K562 (cell line): Measurements from ENCODE around the gene PADI1. TPM values are rescaled to one million over a fixed set of nuclear protein-coding genes. Genes with fewer than 3 reads are reported as not detected.

ENCODE experiments used
- ATAC-seq: fragments of 200-7000 bp; cut with Tn5 transposase; 3 replicates; pipeline ENCODE4 v1.9.1; 2020; ENCODE audit warnings: moderate library complexity
- BruUV-seq: library from RNA; stranded (reverse); fragments of 400-500 nt; replicated peaks from 2 replicates; lab custom pipeline; 2021; lab: Mats Ljungman, UMichigan
- CTCF ChIA-PET: fragments of 300-600 bp; formaldehyde crosslinking; extraction: SDS; loops from one replicate; lab custom pipeline; 2021; ENCODE audit warnings: low intra/inter-chr PET ratio; lab: Yijun Ruan, JAX
- POLR2A ChIA-PET: fragments of 300-600, 350-650 bp; sonication (Branson Sonifier 250); formaldehyde crosslinking; extraction: SDS; loops from one replicate; lab custom pipeline; 2021; ENCODE audit warnings: antibody characterized with exemption, inconsistent platforms; lab: Yijun Ruan, JAX
- DNase-seq, 4 experiments: peaks; one replicate each; pipeline versions ENCODE4 v3.0.0 to v3.0.0-alpha.2; 2011 to 2018; ENCODE audit warnings: low spot score in 3 of 4, mixed read lengths in 3 of 4; ENCODE audit errors: extremely low read depth in 1 of 4
- FAIRE-seq: peaks from 2 replicates; lab custom pipeline; 2011; peaks lifted over from hg19 to GRCh38; lab: Jason Lieb, UNC
- H2AFZ ChIP-seq: 2 replicates; pipeline ENCODE4 v1.6.0; 2011; ENCODE audit warnings: low read depth, low read length, control low read depth, inconsistent platforms
- H3K27ac ChIP-seq: fragments of 200-600 bp; 3 replicates; pipeline ENCODE4 v1.8.0; 2011; ENCODE audit warnings: low read depth, mild to moderate bottlenecking, control low read depth, inconsistent platforms, low read length, moderate library complexity, mixed read lengths; ENCODE audit errors: extremely low read depth
- H3K27me3 ChIP-seq, 2 experiments: fragments of 300-600 bp in 1 of 2; 2 replicates in 1 of 2; 3 replicates in 1 of 2; pipeline versions ENCODE4 v1.6.0 to v1.8.0; 2011; ENCODE audit warnings: inconsistent platforms in 2 of 2, low read length in 2 of 2, mild to moderate bottlenecking in 1 of 2, mixed read lengths in 1 of 2, moderate library complexity in 1 of 2; ENCODE audit not compliant: control insufficient read depth in 2 of 2, insufficient read depth in 2 of 2
- H3K36me3 ChIP-seq: fragments of 300-600 bp; 3 replicates; pipeline ENCODE4 v1.8.0; 2011; ENCODE audit warnings: mild to moderate bottlenecking, low read length, inconsistent platforms; ENCODE audit not compliant: control insufficient read depth, insufficient read depth
- H3K4me1 ChIP-seq, 2 experiments: fragments of 200-600 bp in 1 of 2; replicated peaks in 1 of 2; 2 replicates in 1 of 2; 3 replicates in 1 of 2; pipeline versions ENCODE4 v1.5.1 to v1.8.0; 2011; ENCODE audit warnings: inconsistent platforms in 2 of 2, low read length in 2 of 2, mild to moderate bottlenecking in 1 of 2, mixed read lengths in 1 of 2, moderate library complexity in 1 of 2; ENCODE audit not compliant: control insufficient read depth in 2 of 2, insufficient read depth in 2 of 2
- H3K4me2 ChIP-seq: 2 replicates; pipeline ENCODE4 v1.6.1; 2011; ENCODE audit warnings: low read length, control low read depth, inconsistent platforms, mixed read lengths; ENCODE audit not compliant: insufficient read depth
- H3K4me3 ChIP-seq: fragments of 200-600 bp; sonication (generic), shearing (Covaris generic); 2 replicates; pipeline ENCODE4 v1.5.1; 2016; ENCODE audit warnings: control low read depth, inconsistent platforms
- H3K79me2 ChIP-seq: fragments of 200-600 bp; 3 replicates; pipeline ENCODE4 v1.8.0; 2011; ENCODE audit warnings: low read length, inconsistent platforms; ENCODE audit not compliant: control insufficient read depth, insufficient read depth
- H3K9ac ChIP-seq, 2 experiments: 2 replicates each; pipeline versions ENCODE4 v1.6.0 to v1.6.1; 2011; ENCODE audit warnings: low read depth in 2 of 2, low read length in 2 of 2, control low read depth in 1 of 2, inconsistent platforms in 1 of 2, mild to moderate bottlenecking in 1 of 2, mixed read lengths in 1 of 2; ENCODE audit not compliant: insufficient read depth in 1 of 2
- H3K9me1 ChIP-seq: one replicate; pipeline ENCODE4 v1.6.0; 2011; ENCODE audit warnings: inconsistent platforms, mild to moderate bottlenecking, low read length, moderate library complexity; ENCODE audit not compliant: control insufficient read depth, insufficient read depth
- H3K9me3 ChIP-seq: replicated peaks from 2 replicates; pipeline ENCODE4 v1.5.1; 2011; ENCODE audit warnings: low read depth, low read length, inconsistent platforms; ENCODE audit not compliant: control insufficient read depth, insufficient read depth
- H4K20me1 ChIP-seq: replicated peaks from 2 replicates; pipeline ENCODE4 v1.6.1; 2011; ENCODE audit warnings: low read length, inconsistent platforms, mixed read lengths; ENCODE audit not compliant: control insufficient read depth, insufficient read depth
- ATF1 ChIP-seq, 2 experiments: fragments of 450-650 bp in 1 of 2; IDR thresholded peaks; 2 replicates each; pipeline ENCODE4 v1.6.1; 2016; ENCODE audit warnings: missing compliant biosample characterization in 1 of 2, missing genetic modification characterization in 1 of 2
- FOXM1 ChIP-seq, 2 experiments: fragments of 450-650 bp in 1 of 2; sonication (generic) in 1 of 2; formaldehyde crosslinking in 1 of 2; IDR thresholded peaks; 2 replicates each; pipeline versions ENCODE4 v1.6.1 to v1.9.0; 2017 to 2022; ENCODE audit warnings: low read depth in 2 of 2, mild to moderate bottlenecking in 2 of 2, missing genetic modification reagents in 1 of 2, moderate library complexity in 1 of 2
- HDAC8 ChIP-seq: fragments of 450-650 bp; IDR thresholded peaks from 2 replicates; pipeline ENCODE4 v1.6.1; 2016; ENCODE audit warnings: mild to moderate bottlenecking, missing genetic modification characterization, moderate library complexity, missing compliant biosample characterization
- LCOR ChIP-seq: sonication (generic); formaldehyde crosslinking; IDR thresholded peaks from 2 replicates; pipeline ENCODE4 v1.8.0; 2022; ENCODE audit warnings: mild to moderate bottlenecking, missing genetic modification reagents
- MCM5 ChIP-seq: fragments of 450-650 bp; IDR thresholded peaks from 2 replicates; pipeline ENCODE4 v1.6.1; 2016; ENCODE audit warnings: low read depth
- SMARCB1 ChIP-seq: IDR thresholded peaks from 2 replicates; pipeline ENCODE4 v1.6.1; 2011; ENCODE audit warnings: improper control_type of control experiment, low read depth; ENCODE audit not compliant: insufficient read length
- XRCC5 ChIP-seq: fragments of 200-400 bp; formaldehyde crosslinking; IDR thresholded peaks from 2 replicates; pipeline ENCODE4 v1.6.1; 2017; ENCODE audit warnings: low read depth, mild to moderate bottlenecking, low read length
- ZNF197 ChIP-seq: fragments of 200-800 bp; sonication (Bioruptor generic); IDR thresholded peaks from 2 replicates; pipeline ENCODE4 v1.6.1; 2016; ENCODE audit warnings: low read depth, missing genetic modification characterization, missing compliant biosample characterization
- WGBS: fragments of 100-300 bp; shearing (Covaris generic); methylation state at CpG from one replicate; pipeline ENCODE4 v1.1.6; 2016; ENCODE audit warnings: low coverage, mixed read lengths; ENCODE audit not compliant: insufficient coverage; ENCODE audit errors: missing lambda C conversion rate; 5-methylcytosine and 5-hydroxymethylcytosine counted together
- in situ Hi-C: fragments of 300-500 bp; cut with MboI; formaldehyde crosslinking; loops from 4 replicates; pipeline ENCODE4 v1.15.0; 2018; ENCODE audit warnings: inconsistent platforms, mixed read lengths
- intact Hi-C: fragments of 100-400 bp; cut with micrococcal nuclease; formaldehyde crosslinking; loops from 2 replicates; pipeline ENCODE4 v1.14.2; 2022
- polyA plus RNA-seq, 8 experiments: library from polyadenylated mRNA; depleted of rRNA in 4 of 8; stranded (reverse) in 5 of 8; unstranded in 3 of 8; fragments of >200 nt; fragmentation: Nextera tagmentation in 2 of 8; fragmentation: Illumina TruSeq in 1 of 8; extraction: Ambion mirVana in 2 of 8; extraction: Trizol in 1 of 8; gene quantifications; 2 replicates each; pipeline versions ENCODE4 v1.2.1 to v1.2.3, GENCODE V29; 2011 to 2014; ENCODE audit warnings: inconsistent platforms in 1 of 8, missing spikeins in 1 of 8
- total RNA-seq, 7 experiments: library from RNA; depleted of rRNA in 6 of 7; stranded (reverse); fragments of >200 nt in 6 of 7; fragmentation: Illumina TruSeq in 2 of 7; extraction: Trizol in 2 of 7; gene quantifications; 2 replicates each; pipeline versions ENCODE4 v1.2.1 to v1.2.3, GENCODE V29; 2011 to 2021; ENCODE audit warnings: low replicate concordance in 1 of 7
- TF ChIP-seq, protein P1 (sequence below): IDR thresholded peaks from 2 replicates; pipeline ENCODE4 v1.6.1; 2012; ENCODE audit warnings: low read depth, low read length, improper control_type of control experiment, borderline replicate concordance
- TF ChIP-seq, protein P2 (sequence below): fragments of 250-450 bp; sonication (Bioruptor Pico); IDR thresholded peaks from 2 replicates; pipeline ENCODE4 v1.9.0; 2021; ENCODE audit warnings: mild to moderate bottlenecking, inconsistent platforms

Gene PADI1
- total and polyA plus RNA-seq, 9 of the 15 experiments (the other 6 are each of a cell fraction or from before 2014, with no cell fraction given): not detected

DNA sequence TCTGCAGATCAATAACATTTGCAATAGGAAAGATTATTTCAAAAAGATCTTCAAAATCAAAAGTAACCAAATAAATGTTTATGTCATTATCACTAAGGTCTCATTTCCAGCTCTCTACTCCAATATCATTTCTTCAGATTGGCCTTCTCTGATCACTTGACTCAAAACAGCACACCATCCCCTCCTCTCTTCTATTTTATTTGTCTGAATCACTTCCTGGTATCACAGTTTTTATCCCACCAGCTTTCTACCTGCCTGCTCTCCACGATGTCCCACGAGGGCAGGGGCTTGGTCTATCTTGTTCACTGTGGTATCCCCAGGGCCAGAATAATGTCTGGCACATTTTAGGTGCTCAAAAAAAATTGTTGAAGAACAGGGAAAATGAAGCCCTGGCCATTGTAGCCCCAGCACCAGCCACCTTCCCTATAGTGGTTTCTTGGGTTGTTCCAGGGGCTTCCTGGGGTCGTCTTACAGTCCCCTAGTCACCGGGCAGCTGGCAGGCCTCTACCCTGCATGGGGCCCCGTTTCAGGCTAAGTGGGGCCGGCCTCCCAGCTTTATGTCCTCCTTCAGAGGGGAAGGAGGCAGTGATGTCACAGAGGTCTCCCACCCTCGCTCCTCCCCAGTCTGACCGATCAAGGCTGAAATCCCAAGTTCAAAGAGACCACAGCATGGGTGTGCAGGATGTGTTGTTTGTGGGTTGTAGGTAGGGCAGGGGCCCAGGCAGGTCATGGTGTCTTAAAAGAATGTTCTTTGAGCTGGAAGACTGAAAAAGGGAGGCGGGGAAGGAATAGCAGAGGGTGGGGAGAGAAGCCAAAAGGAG is 3.5 kb upstream of the PADI1 start:
- H3K27ac ChIP-seq: no peak overlapping the region
- CTCF ChIA-PET: interaction anchor here (0.6 kb wide), 1 partner anchor 25 kb away, joined by 4 read pairs; no protein-coding TSS in a partner anchor

More for the DNA sequence above, 3.5 kb upstream of the PADI1 start:
- TF ChIP-seq ATF1 (CRISPR knock-in tag; IDR thresholded peaks at IDR 0.05) (no peak), ATF1 (tag; IDR thresholded peaks at IDR 0.05) (no peak), ZNF197 (CRISPR knock-in tag) (no peak), XRCC5 (no peak), FOXM1 (IDR thresholded peaks at IDR 0.05; ENCODE audit: low read depth) (no peak), FOXM1 (CRISPR knock-in tag; IDR thresholded peaks at IDR 0.05; ENCODE audit: low read depth) (no peak), MCM5 (no peak), SMARCB1 (no peak), LCOR (CRISPR knock-in tag) (no peak), HDAC8 (tag) (no peak)
- TF ChIP-seq, protein P1, sequence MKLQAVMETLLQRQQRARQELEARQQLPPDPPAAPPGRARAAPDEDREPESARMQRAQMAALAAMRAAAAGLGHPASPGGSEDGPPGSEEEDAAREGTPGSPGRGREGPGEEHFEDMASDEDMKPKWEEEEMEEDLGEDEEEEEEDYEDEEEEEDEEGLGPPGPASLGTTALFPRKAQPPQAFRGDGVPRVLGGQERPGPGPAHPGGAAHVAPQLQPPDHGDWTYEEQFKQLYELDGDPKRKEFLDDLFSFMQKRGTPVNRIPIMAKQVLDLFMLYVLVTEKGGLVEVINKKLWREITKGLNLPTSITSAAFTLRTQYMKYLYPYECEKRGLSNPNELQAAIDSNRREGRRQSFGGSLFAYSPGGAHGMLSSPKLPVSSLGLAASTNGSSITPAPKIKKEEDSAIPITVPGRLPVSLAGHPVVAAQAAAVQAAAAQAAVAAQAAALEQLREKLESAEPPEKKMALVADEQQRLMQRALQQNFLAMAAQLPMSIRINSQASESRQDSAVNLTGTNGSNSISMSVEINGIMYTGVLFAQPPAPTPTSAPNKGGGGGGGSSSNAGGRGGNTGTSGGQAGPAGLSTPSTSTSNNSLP: no peak
- TF ChIP-seq, protein P2, sequence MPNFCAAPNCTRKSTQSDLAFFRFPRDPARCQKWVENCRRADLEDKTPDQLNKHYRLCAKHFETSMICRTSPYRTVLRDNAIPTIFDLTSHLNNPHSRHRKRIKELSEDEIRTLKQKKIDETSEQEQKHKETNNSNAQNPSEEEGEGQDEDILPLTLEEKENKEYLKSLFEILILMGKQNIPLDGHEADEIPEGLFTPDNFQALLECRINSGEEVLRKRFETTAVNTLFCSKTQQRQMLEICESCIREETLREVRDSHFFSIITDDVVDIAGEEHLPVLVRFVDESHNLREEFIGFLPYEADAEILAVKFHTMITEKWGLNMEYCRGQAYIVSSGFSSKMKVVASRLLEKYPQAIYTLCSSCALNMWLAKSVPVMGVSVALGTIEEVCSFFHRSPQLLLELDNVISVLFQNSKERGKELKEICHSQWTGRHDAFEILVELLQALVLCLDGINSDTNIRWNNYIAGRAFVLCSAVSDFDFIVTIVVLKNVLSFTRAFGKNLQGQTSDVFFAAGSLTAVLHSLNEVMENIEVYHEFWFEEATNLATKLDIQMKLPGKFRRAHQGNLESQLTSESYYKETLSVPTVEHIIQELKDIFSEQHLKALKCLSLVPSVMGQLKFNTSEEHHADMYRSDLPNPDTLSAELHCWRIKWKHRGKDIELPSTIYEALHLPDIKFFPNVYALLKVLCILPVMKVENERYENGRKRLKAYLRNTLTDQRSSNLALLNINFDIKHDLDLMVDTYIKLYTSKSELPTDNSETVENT (CRISPR knock-in tag): no peak
- TF ChIP-seq, all 486 proteins: peak for 0
- Histone ChIP-seq H3K4me3 (no peak overlapping the region), H3K4me2 (no peak overlapping the region), H3K9me3 (no peaks in the 10 kb centered on the region), H3K36me3 (no peaks in the 10 kb centered on the region), H3K4me1 (no peaks in the 10 kb centered on the region), H2AFZ (no peak overlapping the region), H3K79me2 (no peaks in the 10 kb centered on the region), H3K27me3 (peaks cover 13 to 48% of the 10 kb centered on the region in 2 experiments; a peak in 4 of 5 replicates), H3K9me1 (no peaks in the 10 kb centered on the region), H4K20me1 (peaks cover 6% of the 10 kb centered on the region; the same call in 1 of the 2 replicates), H3K9ac (no peak overlapping the region)
- WGBS: 2% methylated on average over 9 of the region's 9 CpGs
- POLR2A ChIA-PET: interaction anchor here (0.6 to 0.9 kb wide), 2 partner anchors 9 to 563 kb away, joined by 3 read pairs; no protein-coding TSS in a partner anchor
- DNase-seq (no peak), FAIRE-seq (no peak), ATAC-seq (no peak)
- no TSS peak for BruUV-seq
- in situ Hi-C loops (no loop called here), intact Hi-C loops (no loop called here)
